Testis (tissue), 5 donors: Measurements from ENCODE around the gene ERP27. TPM values are rescaled to one million over a fixed set of nuclear protein-coding genes. Genes with fewer than 3 reads are reported as not detected.

Source experiments
- DNase-seq: peaks from one replicate; pipeline ENCODE4 v3.0.0-alpha.2; 2019
- H3K27ac ChIP-seq, 2 donors: fragments of 200-600 bp; sonication (generic); one replicate each; pipeline ENCODE4 v1.5.1; 2019
- H3K27me3 ChIP-seq: fragments of 200-600 bp; sonication (generic); one replicate; pipeline ENCODE4 v1.5.1; 2019
- H3K36me3 ChIP-seq: fragments of 200-600 bp; sonication (generic); one replicate; pipeline ENCODE4 v1.5.1; 2017; ENCODE audit warnings: low read depth; ENCODE audit errors: missing control alignments
- H3K4me1 ChIP-seq: fragments of 200-600 bp; sonication (generic); one replicate; pipeline ENCODE4 v1.5.1; 2019
- H3K4me3 ChIP-seq, 2 donors: fragments of 200-600 bp; sonication (generic); one replicate each; pipeline ENCODE4 v1.5.1; 2017 to 2019
- H3K9me3 ChIP-seq: fragments of 200-600 bp; sonication (generic); one replicate; pipeline ENCODE4 v1.5.1; 2017
- POLR2A ChIP-seq: fragments of 450-650 bp; IDR thresholded peaks from one replicate; pipeline ENCODE4 v1.6.1; 2017; ENCODE audit warnings: antibody characterized with exemption, mild to moderate bottlenecking, moderate library complexity
- WGBS, 2 donors: methylation state at CpG; one replicate each; pipeline ENCODE4 v1.1.5; 2018; 5-methylcytosine and 5-hydroxymethylcytosine counted together
- intact Hi-C: fragments of 100-400 bp; cut with DNase I; formaldehyde crosslinking; loops from one replicate; pipeline ENCODE4 v1.15.1; 2023; ENCODE audit warnings: low total_unique reads
- long read RNA-seq, 2 donors: transcript quantifications; one replicate each; lab custom pipeline, GENCODE V29; 2026
- polyA plus RNA-seq: library from polyadenylated mRNA; stranded (reverse); fragments of 350-450 nt; fragmentation: Illumina TruSeq; extraction: RNeasy Lipid Tissue Mini Kit (QIAGEN cat#74804); gene quantifications from one replicate; pipeline ENCODE4 v1.2.3, GENCODE V29; 2014; ENCODE audit warnings: low read depth, low replicate concordance; ENCODE audit not compliant: insufficient read depth
- total RNA-seq, 2 donors: library from RNA; depleted of rRNA; stranded (reverse); fragments of >200 nt; gene quantifications; one replicate each; pipeline ENCODE4 v1.2.3, GENCODE V29; 2016
- TF ChIP-seq, protein P1 (sequence below), 3 experiments: fragments of 450-650 bp in 2 of 3; fragments of 200-600 bp in 1 of 3; sonication (generic) in 1 of 3; IDR thresholded peaks; one replicate each; pipeline ENCODE4 v1.5.1; 2016 to 2019; ENCODE audit warnings: antibody characterized with exemption in 3 of 3, mild to moderate bottlenecking in 2 of 3, moderate library complexity in 1 of 3

The ERP27 gene
- total RNA-seq (under 1 TPM; 0.12 to 0.39 TPM), polyA plus RNA-seq (0.34 TPM)
- long read RNA-seq, donor 1 = 0 reads
- long read RNA-seq, donor 2 = 0 reads

DNA sequence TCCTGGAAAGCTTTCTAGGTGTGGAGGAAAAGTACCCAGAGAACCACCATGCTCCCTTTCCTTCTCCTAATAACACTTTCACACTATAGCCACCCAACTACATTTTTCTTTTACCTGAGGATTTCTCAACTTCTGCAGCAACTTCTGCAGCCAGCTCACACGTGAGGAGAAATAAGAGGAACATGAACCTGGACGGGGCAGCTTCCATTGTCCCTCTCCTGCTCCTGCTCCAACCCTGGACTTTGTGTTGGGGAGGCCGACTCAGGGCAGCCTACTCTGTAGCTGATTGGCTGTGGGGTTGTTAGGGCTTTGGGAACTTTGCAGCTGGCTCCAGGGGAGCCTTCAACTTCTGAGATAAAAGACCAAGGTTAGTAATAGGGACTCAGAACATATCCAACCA, at the start of gene ERP27:
TSS of gene ERP27 (minus strand) at position 237 of the 400 bp plus-strand sequence. CDS start at position 208, 29 bp downstream.
- Histone ChIP-seq H3K27ac (no peak within 1 kb of the TSS), H3K27me3 (no peaks in the 10 kb centered on the region), H3K4me1 (no peaks in the 10 kb centered on the region), H3K4me3 (no peak within 1 kb of the TSS), H3K9me3 (no peaks in the 10 kb centered on the region), H3K36me3 (no peaks in the 10 kb centered on the region)
- intact Hi-C loops = no loop called here
- DNase-seq = no peak
- no peak for TF ChIP-seq POLR2A
- TF ChIP-seq, protein P1, sequence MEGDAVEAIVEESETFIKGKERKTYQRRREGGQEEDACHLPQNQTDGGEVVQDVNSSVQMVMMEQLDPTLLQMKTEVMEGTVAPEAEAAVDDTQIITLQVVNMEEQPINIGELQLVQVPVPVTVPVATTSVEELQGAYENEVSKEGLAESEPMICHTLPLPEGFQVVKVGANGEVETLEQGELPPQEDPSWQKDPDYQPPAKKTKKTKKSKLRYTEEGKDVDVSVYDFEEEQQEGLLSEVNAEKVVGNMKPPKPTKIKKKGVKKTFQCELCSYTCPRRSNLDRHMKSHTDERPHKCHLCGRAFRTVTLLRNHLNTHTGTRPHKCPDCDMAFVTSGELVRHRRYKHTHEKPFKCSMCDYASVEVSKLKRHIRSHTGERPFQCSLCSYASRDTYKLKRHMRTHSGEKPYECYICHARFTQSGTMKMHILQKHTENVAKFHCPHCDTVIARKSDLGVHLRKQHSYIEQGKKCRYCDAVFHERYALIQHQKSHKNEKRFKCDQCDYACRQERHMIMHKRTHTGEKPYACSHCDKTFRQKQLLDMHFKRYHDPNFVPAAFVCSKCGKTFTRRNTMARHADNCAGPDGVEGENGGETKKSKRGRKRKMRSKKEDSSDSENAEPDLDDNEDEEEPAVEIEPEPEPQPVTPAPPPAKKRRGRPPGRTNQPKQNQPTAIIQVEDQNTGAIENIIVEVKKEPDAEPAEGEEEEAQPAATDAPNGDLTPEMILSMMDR (IDR thresholded peaks at IDR 0.05) = no peak
- 78 to 79% methylated on average over 3 of the region's 3 CpGs for WGBS, 2 donors

DNA sequence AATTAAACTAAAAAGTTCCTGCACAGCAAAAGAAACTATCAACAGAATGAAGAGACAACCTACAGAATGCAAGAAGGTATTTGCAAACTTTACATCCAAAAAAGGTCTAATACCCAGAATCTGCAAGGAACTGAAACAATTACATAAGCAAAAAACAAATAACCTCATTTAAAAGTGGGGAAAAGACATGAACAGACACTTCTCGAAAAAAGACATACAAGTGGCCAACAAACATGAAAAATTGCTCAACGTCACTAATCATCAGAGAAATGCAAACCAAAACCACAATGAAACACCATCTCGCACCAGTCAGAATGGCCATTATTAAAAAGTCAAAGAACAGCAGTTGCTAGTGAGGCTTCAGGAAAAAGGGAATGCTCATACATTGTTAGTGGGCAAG, 49.7 kb upstream of the ERP27 start:
- H3K36me3 ChIP-seq = no peaks in the 10 kb centered on the region
- no peaks in the 10 kb centered on the region for H3K9me3 ChIP-seq
- H3K27ac ChIP-seq = no peak overlapping the region
- WGBS, 2 donors = 80 to 90% methylated on average over 3 of the region's 3 CpGs
- no peaks in the 10 kb centered on the region for H3K4me1 ChIP-seq
- DNase-seq = no peak
- no peak for TF ChIP-seq POLR2A
- TF ChIP-seq, protein P1 (IDR thresholded peaks at IDR 0.05) = no peak
- no peak overlapping the region for H3K4me3 ChIP-seq
- intact Hi-C loops = no loop called here
- no peaks in the 10 kb centered on the region for H3K27me3 ChIP-seq

- Histone ChIP-seq H3K36me3 (no peaks in the 10 kb centered on the region), H3K4me3 (no peak overlapping the region), H3K9me3 (no peaks in the 10 kb centered on the region), H3K27me3 (no peaks in the 10 kb centered on the region), H3K4me1 (no peaks in the 10 kb centered on the region), H3K27ac (no peak overlapping the region)
- intact Hi-C loops = no loop called here
- 65 to 70% methylated on average over 4 of the region's 4 CpGs for WGBS, 2 donors
- no peak for DNase-seq
- TF ChIP-seq POLR2A = no peak
- TF ChIP-seq, protein P1 (IDR thresholded peaks at IDR 0.05) = no peak
Observed at GRCh38 chr12:14986449-14986848, 48.1 kb upstream of the ERP27 start.

- Histone ChIP-seq H3K27me3 (no peaks in the 10 kb centered on the region), H3K27ac (no peak overlapping the region), H3K4me1 (no peaks in the 10 kb centered on the region), H3K36me3 (no peaks in the 10 kb centered on the region), H3K4me3 (no peak overlapping the region), H3K9me3 (no peaks in the 10 kb centered on the region)
- TF ChIP-seq, protein P1 (IDR thresholded peaks at IDR 0.05) = no peak
- TF ChIP-seq POLR2A = no peak
- 41 to 42% methylated on average over 1 of the region's 1 CpG for WGBS, 2 donors
- intact Hi-C loops = no loop called here
- no peak for DNase-seq
Observed at GRCh38 chr12:14984766-14985285, 46.5 kb upstream of the ERP27 start.

GRCh38 chr12:14984036-14984435, 45.7 kb upstream of the ERP27 start:
- Histone ChIP-seq H3K4me1 (no peaks in the 10 kb centered on the region), H3K9me3 (no peaks in the 10 kb centered on the region), H3K27ac (no peak overlapping the region), H3K27me3 (no peaks in the 10 kb centered on the region), H3K36me3 (no peaks in the 10 kb centered on the region), H3K4me3 (no peak overlapping the region)
- intact Hi-C loops = no loop called here
- TF ChIP-seq POLR2A = no peak
- TF ChIP-seq, protein P1 (IDR thresholded peaks at IDR 0.05) = no peak
- DNase-seq = no peak
- WGBS, 2 donors = 65 to 75% methylated on average over 1 of the region's 1 CpG
